Measurements from ENCODE around the gene IRAK4.

GRCh38 chr12:43722621-43723020 is 36.1 kb upstream of the IRAK4 start:
- TF ChIP-seq HEYL (CRISPR knock-in tag; IDR thresholded peaks at IDR 0.05): no peak
- TF ChIP-seq REST (IDR thresholded peaks at IDR 0.05): no peak
- TF ChIP-seq POLR2A (IDR thresholded peaks at IDR 0.05; ENCODE audit: low read length): no peak
- no peak for TF ChIP-seq CTCF (IDR thresholded peaks at IDR 0.05)

Measured in A549 (cell line).